GM12878 (cell line): ENCODE data around the gene CDKN1C. TPM values are rescaled to one million over a fixed set of nuclear protein-coding genes. Genes with fewer than 3 reads are reported as not detected.

ENCODE experiments used
- ATAC-seq: fragments of 200-7000 bp; cut with Tn5 transposase; 3 replicates; pipeline ENCODE4 v1.9.1; 2020; ENCODE audit warnings: mild to moderate bottlenecking, moderate library complexity
- BruUV-seq: library from RNA; stranded (reverse); fragments of 400-500 nt; replicated peaks from 2 replicates; lab custom pipeline; 2021; lab: Mats Ljungman, UMichigan
- CTCF ChIA-PET: fragments of 300-600 bp; sonication (Branson Sonifier 250); formaldehyde crosslinking; extraction: SDS; loops from one replicate; lab custom pipeline; 2021; ENCODE audit warnings: inconsistent platforms; lab: Yijun Ruan, JAX
- POLR2A ChIA-PET: fragments of 350-600 bp; formaldehyde crosslinking; extraction: SDS; loops from one replicate; lab custom pipeline; 2021; ENCODE audit warnings: inconsistent platforms; lab: Charles Lee
- RAD21 ChIA-PET: fragments of 300-600 bp; sonication (Branson Sonifier 250); formaldehyde crosslinking; loops from one replicate; lab custom pipeline; 2023; ENCODE audit warnings: antibody characterized with exemption; ENCODE audit not compliant: unreplicated experiment; lab: Charles Lee
- SMC1A ChIA-PET: fragments of 300-600 bp; sonication (Branson Sonifier 250); formaldehyde crosslinking; loops from one replicate; lab custom pipeline; 2023; ENCODE audit not compliant: unreplicated experiment, uncharacterized antibody; lab: Charles Lee
- DNase-seq: peaks from one replicate; pipeline ENCODE4 v3.0.0-alpha.2; 2011; ENCODE audit warnings: low read depth, low spot score
- FAIRE-seq: peaks from 3 replicates; lab custom pipeline; 2011; peaks lifted over from hg19 to GRCh38; lab: Jason Lieb, UNC
- H2AFZ ChIP-seq: 2 replicates; pipeline ENCODE4 v1.6.0; 2011; ENCODE audit warnings: low read depth, low read length, control low read depth; ENCODE audit not compliant: control insufficient read depth
- H3K27ac ChIP-seq: 2 replicates; pipeline ENCODE4 v1.5.1; 2011; ENCODE audit warnings: control low read depth; ENCODE audit not compliant: control insufficient read depth, insufficient read depth
- H3K27me3 ChIP-seq, 2 experiments: replicated peaks in 1 of 2; 2 replicates each; pipeline versions ENCODE4 v1.6.0 to v1.6.1; 2011; ENCODE audit warnings: low read length in 1 of 2; ENCODE audit not compliant: control insufficient read depth in 2 of 2, insufficient read depth in 2 of 2
- H3K36me3 ChIP-seq, 2 experiments: 2 replicates each; pipeline ENCODE4 v1.5.1; 2011; ENCODE audit warnings: low read length in 1 of 2; ENCODE audit not compliant: control insufficient read depth in 2 of 2, insufficient read depth in 2 of 2
- H3K4me1 ChIP-seq: 2 replicates; pipeline ENCODE4 v1.6.1; 2011; ENCODE audit warnings: mild to moderate bottlenecking, low read length, moderate library complexity, mixed read lengths; ENCODE audit not compliant: control insufficient read depth, insufficient read depth
- H3K4me2 ChIP-seq: 2 replicates; pipeline ENCODE4 v1.6.0; 2011; ENCODE audit warnings: control low read depth; ENCODE audit not compliant: control insufficient read depth, insufficient read depth
- H3K4me3 ChIP-seq: fragments of 200-600 bp; sonication (generic); 2 replicates; pipeline ENCODE4 v1.5.1; 2016
- H3K79me2 ChIP-seq: 2 replicates; pipeline ENCODE4 v1.6.0; 2011; ENCODE audit warnings: low read length; ENCODE audit not compliant: control insufficient read depth, insufficient read depth
- H3K9ac ChIP-seq: 2 replicates; pipeline ENCODE4 v1.8.0; 2011; ENCODE audit warnings: low read length, control low read depth, mixed read lengths; ENCODE audit not compliant: control insufficient read depth, insufficient read depth
- H3K9me3 ChIP-seq: replicated peaks from 3 replicates; pipeline ENCODE4 v1.5.1; 2011; ENCODE audit warnings: mild to moderate bottlenecking, low read length; ENCODE audit not compliant: control insufficient read depth, insufficient read depth
- H4K20me1 ChIP-seq: 2 replicates; pipeline ENCODE4 v1.6.0; 2011; ENCODE audit not compliant: control insufficient read depth, insufficient read depth
- CEBPZ ChIP-seq: fragments of 150-350 bp; IDR thresholded peaks from 2 replicates; pipeline ENCODE4 v1.6.1; 2016; ENCODE audit warnings: low read depth, low read length
- CHD4 ChIP-seq: fragments of 200-600 bp; sonication (generic); IDR thresholded peaks from 2 replicates; pipeline ENCODE4 v1.6.1; 2016; ENCODE audit warnings: mild to moderate bottlenecking
- E2F4 ChIP-seq: IDR thresholded peaks from 2 replicates; pipeline ENCODE4 v1.6.1; 2012; ENCODE audit warnings: low read depth, low read length, improper control_type of control experiment
- ETV6 ChIP-seq, 2 experiments: fragments of 450-650 bp in 1 of 2; IDR thresholded peaks in 1 of 2; conservative IDR thresholded peaks in 1 of 2; 2 replicates each; pipeline ENCODE4 v1.6.1; 2014; ENCODE audit warnings: antibody characterized with exemption in 1 of 2, borderline replicate concordance in 1 of 2, low read depth in 1 of 2, mild to moderate bottlenecking in 1 of 2, moderate library complexity in 1 of 2
- HCFC1 ChIP-seq: fragments of 150-350 bp; IDR thresholded peaks from 2 replicates; pipeline ENCODE4 v1.6.1; 2014; ENCODE audit warnings: low read length
- IRF4 ChIP-seq: IDR thresholded peaks from 2 replicates; pipeline ENCODE4 v1.6.1; 2011; ENCODE audit warnings: low read depth, low read length
- JUNB ChIP-seq: IDR thresholded peaks from 2 replicates; pipeline ENCODE4 v1.6.1; 2016; ENCODE audit warnings: antibody characterized with exemption, mild to moderate bottlenecking
- KDM1A ChIP-seq: fragments of 200-600 bp; sonication (generic); IDR thresholded peaks from 2 replicates; pipeline ENCODE4 v1.6.1; 2016; ENCODE audit warnings: borderline replicate concordance
- PKNOX1 ChIP-seq: fragments of 450-650 bp; IDR thresholded peaks from 2 replicates; pipeline ENCODE4 v1.6.1; 2016; ENCODE audit warnings: mild to moderate bottlenecking
- POLR2AphosphoS2 ChIP-seq: IDR thresholded peaks from 2 replicates; pipeline ENCODE4 v1.6.1; 2011; ENCODE audit warnings: low read depth, mild to moderate bottlenecking, low read length, improper control_type of control experiment, moderate library complexity
- SREBF1 ChIP-seq: IDR thresholded peaks from 2 replicates; pipeline ENCODE4 v1.6.1; 2012; ENCODE audit warnings: mild to moderate bottlenecking, low read length
- ZNF274 ChIP-seq: IDR thresholded peaks from one replicate; pipeline ENCODE4 v1.8.0; 2011; ENCODE audit not compliant: insufficient read length, insufficient read depth
- WGBS: methylation state at CpG from one replicate; pipeline ENCODE4 v1.1.6; 2016; ENCODE audit warnings: low lambda C conversion rate; ENCODE audit not compliant: insufficient replicate concordance, insufficient coverage; ENCODE audit errors: missing lambda C conversion rate; 5-methylcytosine and 5-hydroxymethylcytosine counted together
- in situ Hi-C: fragments of 300-500 bp; cut with MboI; formaldehyde crosslinking; loops from 9 replicates; pipeline ENCODE4 v1.14.3; 2018; ENCODE audit warnings: mixed read lengths
- intact Hi-C: fragments of 100-400 bp; cut with micrococcal nuclease; formaldehyde crosslinking; loops from one replicate; pipeline ENCODE4 v1.14.2; 2022; ENCODE audit not compliant: unreplicated experiment
- polyA plus RNA-seq, 11 experiments: library from polyadenylated mRNA; depleted of rRNA in 4 of 11; unstranded in 6 of 11; stranded (reverse) in 5 of 11; fragments of >200 nt; fragmentation: Nextera tagmentation in 4 of 11; fragmentation: Illumina TruSeq in 1 of 11; extraction: Ambion mirVana in 4 of 11; extraction: Trizol in 1 of 11; gene quantifications; 1 replicate in 1 of 11; 2 replicates in 10 of 11; pipeline versions ENCODE4 v1.2.1 to v1.2.3, GENCODE V29; 2011 to 2016; ENCODE audit warnings: inconsistent platforms in 2 of 11, missing spikeins in 2 of 11, low read depth in 1 of 11
- total RNA-seq, 4 experiments: library from RNA; depleted of rRNA in 3 of 4; stranded (reverse); fragments of >200 nt in 3 of 4; fragmentation: Illumina TruSeq in 1 of 4; extraction: Trizol in 1 of 4; gene quantifications; 2 replicates each; pipeline versions ENCODE4 v1.2.1 to v1.2.3, GENCODE V29; 2013 to 2021

The CDKN1C gene
- total and polyA plus RNA-seq, 10 of the 15 experiments (the other 5 are each of a cell fraction or from before 2014, with no cell fraction given): 0.05 to 0.21 (median 0.14) TPM; not detected in 7

GRCh38 chr11:2914455-2915195, 29.1 kb upstream of the CDKN1C start:
- Histone ChIP-seq H3K4me1 (no peaks in the 10 kb centered on the region), H4K20me1 (no peaks in the 10 kb centered on the region), H3K4me2 (no peak overlapping the region), H3K27ac (no peak overlapping the region), H3K79me2 (no peaks in the 10 kb centered on the region), H3K27me3 (no peaks in the 10 kb centered on the region), H3K4me3 (no peak overlapping the region), H2AFZ (no peak overlapping the region), H3K9ac (no peak overlapping the region), H3K9me3 (no peaks in the 10 kb centered on the region), H3K36me3 (no peaks in the 10 kb centered on the region)
- in situ Hi-C loops (no loop called here), intact Hi-C loops (no loop called here)
- ChIA-PET RAD21 (no interaction called here), CTCF (no interaction called here), SMC1A (no interaction called here), POLR2A (no interaction called here)
- FAIRE-seq (no peak), DNase-seq (no peak), ATAC-seq (no peak)
- BruUV-seq: no TSS peak
- 55% methylated on average over 18 of the region's 18 CpGs for WGBS
- no peak for TF ChIP-seq HCFC1
- no peak for TF ChIP-seq E2F4
- TF ChIP-seq PKNOX1: no peak
- no peak for TF ChIP-seq CHD4

GRCh38 chr11:2913776-2914175, 28.2 kb upstream of the CDKN1C start:
- POLR2A ChIA-PET: no interaction called here
- H4K20me1 ChIP-seq: no peaks in the 10 kb centered on the region
- H3K9ac ChIP-seq: no peak overlapping the region
- no peaks in the 10 kb centered on the region for H3K27me3 ChIP-seq
- no peaks in the 10 kb centered on the region for H3K4me1 ChIP-seq
- FAIRE-seq (no peak), DNase-seq (no peak), ATAC-seq (no peak)
- in situ Hi-C loops (no loop called here), intact Hi-C loops (no loop called here)
- H2AFZ ChIP-seq: no peak overlapping the region
- SMC1A ChIA-PET: no interaction called here
- no peak overlapping the region for H3K4me3 ChIP-seq
- CTCF ChIA-PET: no interaction called here
- no peak overlapping the region for H3K27ac ChIP-seq
- no peaks in the 10 kb centered on the region for H3K36me3 ChIP-seq
- no peaks in the 10 kb centered on the region for H3K79me2 ChIP-seq
- H3K4me2 ChIP-seq: no peak overlapping the region
- H3K9me3 ChIP-seq: no peaks in the 10 kb centered on the region
- RAD21 ChIA-PET: no interaction called here
- no TSS peak for BruUV-seq
- 15% methylated on average over 9 of the region's 9 CpGs for WGBS
- TF ChIP-seq KDM1A: no peak
- no peak for TF ChIP-seq ETV6 (conservative IDR thresholded peaks at IDR 0.05 in 1 of 2, IDR thresholded peaks at IDR 0.05 in 1 of 2; ENCODE audit: borderline replicate concordance in 1 of 2, low read depth in 1 of 2)
- TF ChIP-seq POLR2AphosphoS2: no peak
- TF ChIP-seq ZNF274: no peak
- no peak for TF ChIP-seq CEBPZ
- TF ChIP-seq IRF4: no peak
- no peak for TF ChIP-seq JUNB
- no peak for TF ChIP-seq SREBF1
